Spleen (tissue), 11 donors: ENCODE results near the gene YRDC. TPM values are rescaled to one million over a fixed set of nuclear protein-coding genes. Genes with fewer than 3 reads are reported as not detected.
"Not testable (repeated sequence)": the region's sequence is repeated elsewhere in the genome, so short reads cannot be mapped to it uniquely, and the experiment has no call there.

Source experiments
- DNase-seq: peaks from one replicate; pipeline ENCODE4 v3.0.0-alpha.2; 2020
- H3K27ac ChIP-seq, 8 donors: fragments of 200-600 bp; sonication (generic) in 7 of 8; 1 replicate in 4 of 8; 2 replicates in 4 of 8; pipeline versions ENCODE4 v1.5.0 to v1.8.0; 2016 to 2021; ENCODE audit warnings: inconsistent platforms in 4 of 8, mild to moderate bottlenecking in 4 of 8, moderate library complexity in 1 of 8
- H3K27me3 ChIP-seq, 7 donors: fragments of 200-600 bp; sonication (generic) in 6 of 7; replicated peaks in 1 of 7; 1 replicate in 4 of 7; 2 replicates in 3 of 7; pipeline versions ENCODE4 v1.5.0 to v1.8.0; 2016 to 2021; ENCODE audit warnings: inconsistent platforms in 3 of 7, mild to moderate bottlenecking in 1 of 7
- H3K36me3 ChIP-seq, 6 donors: fragments of 200-600 bp; sonication (generic) in 5 of 6; 1 replicate in 4 of 6; 2 replicates in 2 of 6; pipeline versions ENCODE4 v1.5.0 to v1.8.0; 2016 to 2021; ENCODE audit warnings: inconsistent platforms in 2 of 6
- H3K4me1 ChIP-seq, 6 donors: fragments of 200-600 bp; sonication (generic) in 5 of 6; 1 replicate in 3 of 6; 2 replicates in 3 of 6; pipeline versions ENCODE4 v1.5.0 to v1.8.0; 2016 to 2021; ENCODE audit warnings: inconsistent platforms in 3 of 6
- H3K4me3 ChIP-seq, 8 donors: fragments of 200-600 bp; sonication (generic) in 7 of 8; 1 replicate in 4 of 8; 2 replicates in 4 of 8; pipeline versions ENCODE4 v1.5.0 to v1.8.0; 2016 to 2021; ENCODE audit warnings: inconsistent platforms in 4 of 8, mild to moderate bottlenecking in 4 of 8, moderate library complexity in 2 of 8
- H3K9me3 ChIP-seq, 8 donors: fragments of 200-600 bp; sonication (generic) in 7 of 8; 1 replicate in 4 of 8; 2 replicates in 4 of 8; pipeline versions ENCODE4 v1.5.0 to v1.8.0; 2016 to 2021; ENCODE audit warnings: inconsistent platforms in 4 of 8
- CTCF ChIP-seq, 11 experiments: fragments of 200-600 bp in 7 of 11; fragments of 450-650 bp in 4 of 11; sonication (generic) in 4 of 11; IDR thresholded peaks in 8 of 11; conservative IDR thresholded peaks in 3 of 11; 1 replicate in 7 of 11; 2 replicates in 4 of 11; pipeline versions ENCODE4 v1.4.0 to v1.8.0; 2016 to 2021; ENCODE audit warnings: antibody characterized with exemption in 11 of 11, inconsistent platforms in 4 of 11, mild to moderate bottlenecking in 1 of 11
- POLR2A ChIP-seq, 3 donors: fragments of 450-650 bp; IDR thresholded peaks; one replicate each; pipeline ENCODE4 v1.5.1; 2017; ENCODE audit warnings: antibody characterized with exemption in 3 of 3, mild to moderate bottlenecking in 1 of 3
- POLR2AphosphoS5 ChIP-seq, 3 donors: sonication (generic); formaldehyde crosslinking; IDR thresholded peaks; one replicate each; pipeline ENCODE4 v1.5.1; 2017; ENCODE audit warnings: antibody characterized with exemption in 3 of 3
- WGBS, 5 donors: extraction: QIAGEN DNeasy Blood & Tissue Kit in 3 of 5; methylation state at CpG; one replicate each; pipeline versions ENCODE4 v1.1.5 to v1.1.7; 2013 to 2018; 5-methylcytosine and 5-hydroxymethylcytosine counted together
- intact Hi-C: fragments of 100-400 bp; cut with DNase I; formaldehyde crosslinking; loops from one replicate; pipeline ENCODE4 v1.15.0; 2023; ENCODE audit warnings: low total_unique reads
- polyA plus RNA-seq, 3 donors: library from polyadenylated mRNA; stranded (reverse); fragments of 200-250 nt; gene quantifications; one replicate each; pipeline ENCODE4 v1.2.1, GENCODE V29; 2013
- total RNA-seq, 7 donors: library from RNA; depleted of rRNA in 3 of 7; stranded (reverse); fragments of >200 nt in 3 of 7; fragmentation: NEBNext Ultra II Directional in 4 of 7; extraction: Animal tissue kit (Norgen Biotek cat#: 25700) in 4 of 7; gene quantifications; one replicate each; pipeline versions ENCODE4 v1.1.0 to v1.2.1, GENCODE V29; 2016 to 2021
- donor health status: healthy with polysubstance abuse.
- donor health status: DM: no; HTN: no; CAD: no; lungs with moderate emphysema.
- donor health status: DM: no; HTN: no; CAD: no.
- donor health status: Bipolar disorder and iron deficiency.
- donor health status: healthy.
- donor health status: DM: no; HTN: no; CAD: no.
- donor health status: DM: yes; HTN: yes; CAD: no.

Gene YRDC
- total and polyA plus RNA-seq, 10 donors = 7.5 to 13.4 (median 10.6) TPM

- no peak for DNase-seq
- peak overlapping the region; percentile 33 to 88 (median 56) for H3K4me3 ChIP-seq
Observed at GRCh38 chr1:37792943-37793686, 14.9 kb downstream of the YRDC start.

GRCh38 chr1:37782491-37782890 lies 25.5 kb downstream of the YRDC start:
- Histone ChIP-seq H3K9me3 (no peaks in the 10 kb centered on the region), H3K4me3 (no peak overlapping the region), H3K27me3 (peaks cover 0 to 51% (median 0%) of the 10 kb centered on the region in 7 donors), H3K27ac (no peak overlapping the region), H3K4me1 (no peaks in the 10 kb centered on the region), H3K36me3 (no peaks in the 10 kb centered on the region)
- 83 to 87% (median 85%) methylated on average over 17 of the region's 17 CpGs for WGBS, 5 donors
- TF ChIP-seq POLR2AphosphoS5 (IDR thresholded peaks at IDR 0.05) = no peak
- no peak for TF ChIP-seq CTCF (IDR thresholded peaks at IDR 0.05 in 8 of 11, conservative IDR thresholded peaks at IDR 0.05 in 3 of 11)
- TF ChIP-seq POLR2A (IDR thresholded peaks at IDR 0.05) = no peak
- no peak for DNase-seq
- intact Hi-C loops = no loop called here

More at GRCh38 chr1:37792943-37793686, 14.9 kb downstream of the YRDC start:
- intact Hi-C loops = no loop called here
- WGBS, 5 donors = 34 to 40% (median 35%) methylated on average over 32 to 36 of the region's 36 CpGs
- Histone ChIP-seq H3K36me3 (peaks cover 0 to 5% (median 0%) of the 10 kb centered on the region in 6 donors), H3K27ac (peak overlapping the region in 2 of 8 donors; percentile 31 to 65), H3K27me3 (peaks cover 0 to 57% (median 5%) of the 10 kb centered on the region in 7 donors), H3K9me3 (no peaks in the 10 kb centered on the region), H3K4me1 (peaks cover 6 to 27% (median 20%) of the 10 kb centered on the region in 6 donors)
- TF ChIP-seq POLR2AphosphoS5 (IDR thresholded peaks at IDR 0.05) (no peak), POLR2A (IDR thresholded peaks at IDR 0.05) (no peak), CTCF (IDR thresholded peaks at IDR 0.05 in 8 of 11, conservative IDR thresholded peaks at IDR 0.05 in 3 of 11) (no peak)

- H3K4me1 ChIP-seq = no peaks in the 10 kb centered on the region
- H3K36me3 ChIP-seq = no peaks in the 10 kb centered on the region
- H3K4me3 ChIP-seq = no peak overlapping the region
- H3K27me3 ChIP-seq = peaks cover 0 to 24% (median 0%) of the 10 kb centered on the region in 7 donors
- H3K27ac ChIP-seq = no peak overlapping the region
- WGBS, 5 donors = 86 to 93% (median 88%) methylated on average over 3 of the region's 3 CpGs
- intact Hi-C loops = no loop called here
- H3K9me3 ChIP-seq = peaks cover 0 to 5% (median 0%) of the 10 kb centered on the region in 8 donors
- no peak for DNase-seq
- no peak for TF ChIP-seq POLR2A (IDR thresholded peaks at IDR 0.05)
- TF ChIP-seq CTCF (IDR thresholded peaks at IDR 0.05 in 8 of 11, conservative IDR thresholded peaks at IDR 0.05 in 3 of 11) = no peak
- TF ChIP-seq POLR2AphosphoS5 (IDR thresholded peaks at IDR 0.05) = no peak
Observed at GRCh38 chr1:37778654-37779053, 29.4 kb downstream of the YRDC start.

- Histone ChIP-seq H3K4me1 (no peaks in the 10 kb centered on the region), H3K9me3 (peaks cover 0 to 11% (median 0%) of the 10 kb centered on the region in 8 donors), H3K27ac (no peak overlapping the region), H3K36me3 (no peaks in the 10 kb centered on the region), H3K4me3 (no peak overlapping the region), H3K27me3 (peaks cover 0 to 22% (median 0%) of the 10 kb centered on the region in 7 donors)
- TF ChIP-seq POLR2A (IDR thresholded peaks at IDR 0.05) = no peak
- no peak for TF ChIP-seq CTCF (IDR thresholded peaks at IDR 0.05 in 8 of 11, conservative IDR thresholded peaks at IDR 0.05 in 3 of 11)
- no peak for TF ChIP-seq POLR2AphosphoS5 (IDR thresholded peaks at IDR 0.05)
- WGBS, 5 donors = 48 to 77% (median 64%) methylated on average over 2 to 4 of the region's 4 CpGs
- no peak for DNase-seq
- intact Hi-C loops = no loop called here
Observed at GRCh38 chr1:37776946-37777516, 31.0 kb downstream of the YRDC start.

GRCh38 chr1:37771440-37771839 lies 36.6 kb downstream of the YRDC start:
- H3K27ac ChIP-seq, H3K36me3 ChIP-seq, H3K4me3 ChIP-seq, H3K4me1 ChIP-seq, DNase-seq, intact Hi-C loops: not testable (repeated sequence)
- Histone ChIP-seq H3K9me3 (peaks cover 0 to 11% (median 0%) of the 10 kb centered on the region in 8 donors), H3K27me3 (peaks cover 0 to 65% (median 19%) of the 10 kb centered on the region in 7 donors)
